ENCODE measurements around the gene AKAP1. TPM values are rescaled to one million over a fixed set of nuclear protein-coding genes. Genes with fewer than 3 reads are reported as not detected.

Gene AKAP1
- total RNA-seq, 2 experiments from 2014 or later, result 20.3 to 23.1 TPM

DNA sequence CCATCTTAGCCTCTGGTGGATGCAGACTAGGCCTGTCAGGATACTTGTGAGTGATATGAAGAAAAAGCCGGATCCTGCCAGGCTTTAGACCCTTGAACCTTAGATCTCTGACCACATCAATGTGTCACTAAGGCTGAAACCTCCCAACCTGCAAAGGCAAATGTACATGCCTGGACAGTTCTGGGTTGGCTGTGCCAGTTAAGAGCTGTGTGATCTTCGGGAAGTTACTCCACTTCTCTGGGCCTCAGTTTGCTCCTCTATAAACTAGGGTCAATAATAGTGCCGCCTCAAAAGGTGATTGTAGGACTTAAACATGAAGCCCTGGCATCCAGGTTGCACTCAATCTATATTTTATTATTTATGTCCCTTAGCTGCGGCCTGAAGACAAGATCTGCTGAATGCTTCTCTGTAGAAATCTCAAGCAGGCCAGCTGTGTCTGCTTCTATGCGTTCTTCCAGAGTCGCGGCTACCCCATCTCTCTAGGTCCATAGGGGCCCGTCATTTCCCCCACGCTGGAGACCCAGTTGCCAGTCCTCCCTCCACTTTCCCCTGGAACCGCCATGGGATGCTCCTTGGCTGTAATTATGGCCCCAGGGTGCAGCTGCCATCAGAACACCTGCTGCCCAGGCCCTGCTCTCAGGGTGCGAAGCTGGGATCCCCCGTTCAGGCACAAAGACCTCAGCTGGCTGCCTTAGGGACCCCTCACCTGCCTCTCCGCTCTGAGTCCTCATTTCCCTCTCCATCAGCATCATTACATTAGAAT, 50.2 kb downstream of the AKAP1 start:
- Mint-ChIP-seq H3K9me3 (no peaks in the 10 kb centered on the region), H3K4me1 (ENCODE audit: low read depth) (peaks cover 16% of the 10 kb centered on the region), H3K27me3 (no peaks in the 10 kb centered on the region), H3K4me3 (no peak overlapping the region), H3K27ac (no peak overlapping the region), H3K36me3 (ENCODE audit: low read depth) (no peaks in the 10 kb centered on the region)
- intact Hi-C loops (cut with DNase I, micrococcal nuclease), result no loop called here
- DNase-seq (no peak), ATAC-seq (ENCODE audit: poor library complexity) (no peak)
- no peaks in the 10 kb centered on the region for H3K27me3 ChIP-seq (ENCODE audit: control insufficient read depth in 1 of 2, insufficient read depth in 2 of 2, low read length in 2 of 2)
- ChIA-PET POLR2A (no interaction called here), CTCF (interaction anchor here (1.2 kb wide), 1 partner anchor 697 kb away, joined by 4 read pairs; no protein-coding TSS in a partner anchor)
- peaks cover 6% of the 10 kb centered on the region for H3K4me1 ChIP-seq (ENCODE audit: insufficient read depth, low read length)
- TF ChIP-seq, protein P1, sequence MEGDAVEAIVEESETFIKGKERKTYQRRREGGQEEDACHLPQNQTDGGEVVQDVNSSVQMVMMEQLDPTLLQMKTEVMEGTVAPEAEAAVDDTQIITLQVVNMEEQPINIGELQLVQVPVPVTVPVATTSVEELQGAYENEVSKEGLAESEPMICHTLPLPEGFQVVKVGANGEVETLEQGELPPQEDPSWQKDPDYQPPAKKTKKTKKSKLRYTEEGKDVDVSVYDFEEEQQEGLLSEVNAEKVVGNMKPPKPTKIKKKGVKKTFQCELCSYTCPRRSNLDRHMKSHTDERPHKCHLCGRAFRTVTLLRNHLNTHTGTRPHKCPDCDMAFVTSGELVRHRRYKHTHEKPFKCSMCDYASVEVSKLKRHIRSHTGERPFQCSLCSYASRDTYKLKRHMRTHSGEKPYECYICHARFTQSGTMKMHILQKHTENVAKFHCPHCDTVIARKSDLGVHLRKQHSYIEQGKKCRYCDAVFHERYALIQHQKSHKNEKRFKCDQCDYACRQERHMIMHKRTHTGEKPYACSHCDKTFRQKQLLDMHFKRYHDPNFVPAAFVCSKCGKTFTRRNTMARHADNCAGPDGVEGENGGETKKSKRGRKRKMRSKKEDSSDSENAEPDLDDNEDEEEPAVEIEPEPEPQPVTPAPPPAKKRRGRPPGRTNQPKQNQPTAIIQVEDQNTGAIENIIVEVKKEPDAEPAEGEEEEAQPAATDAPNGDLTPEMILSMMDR (IDR thresholded peaks at IDR 0.05), result no peak
- H3K4me3 ChIP-seq (ENCODE audit: low read length), result no peak overlapping the region
- H3K36me3 ChIP-seq (ENCODE audit: insufficient read depth, low read length), result no peaks in the 10 kb centered on the region
- peaks cover 0 to 3% of the 10 kb centered on the region in 2 experiments for H3K9me3 ChIP-seq (ENCODE audit: control insufficient read depth in 1 of 2, insufficient read depth in 1 of 2, low read length in 2 of 2)
- no peak overlapping the region for H3K27ac ChIP-seq (ENCODE audit: low read depth in 1 of 2, low read length in 2 of 2)

GRCh38 chr17:57135789-57136291, 50.8 kb downstream of the AKAP1 start:
- no peaks in the 10 kb centered on the region for H3K27me3 Mint-ChIP-seq
- ChIA-PET CTCF (interaction anchor here (1.2 kb wide), 1 partner anchor 697 kb away, joined by 4 read pairs; no protein-coding TSS in a partner anchor), POLR2A (no interaction called here)
- ATAC-seq (ENCODE audit: poor library complexity) (no peak), DNase-seq (no peak)
- TF ChIP-seq, protein P1 (IDR thresholded peaks at IDR 0.05), result no peak
- no peaks in the 10 kb centered on the region for H3K27me3 ChIP-seq (ENCODE audit: control insufficient read depth in 1 of 2, insufficient read depth in 2 of 2, low read length in 2 of 2)
- no peaks in the 10 kb centered on the region for H3K9me3 Mint-ChIP-seq
- H3K36me3 Mint-ChIP-seq (ENCODE audit: low read depth), result no peaks in the 10 kb centered on the region
- H3K4me1 ChIP-seq (ENCODE audit: insufficient read depth, low read length), result peaks cover 6% of the 10 kb centered on the region
- intact Hi-C loops (cut with DNase I, micrococcal nuclease), result no loop called here
- peaks cover 0 to 3% of the 10 kb centered on the region in 2 experiments for H3K9me3 ChIP-seq (ENCODE audit: control insufficient read depth in 1 of 2, insufficient read depth in 1 of 2, low read length in 2 of 2)
- peaks cover 14% of the 10 kb centered on the region for H3K4me1 Mint-ChIP-seq (ENCODE audit: low read depth)
- no peak overlapping the region for H3K4me3 ChIP-seq (ENCODE audit: low read length)
- H3K27ac ChIP-seq (ENCODE audit: low read depth in 1 of 2, low read length in 2 of 2), result no peak overlapping the region
- no peak overlapping the region for H3K27ac Mint-ChIP-seq
- H3K36me3 ChIP-seq (ENCODE audit: insufficient read depth, low read length), result no peaks in the 10 kb centered on the region
- H3K4me3 Mint-ChIP-seq, result no peak overlapping the region

- no peaks in the 10 kb centered on the region for H3K36me3 ChIP-seq (ENCODE audit: insufficient read depth, low read length)
- Mint-ChIP-seq H3K4me3 (no peak overlapping the region), H3K4me1 (ENCODE audit: low read depth) (peaks cover 10% of the 10 kb centered on the region), H3K27me3 (no peaks in the 10 kb centered on the region), H3K36me3 (ENCODE audit: low read depth) (no peaks in the 10 kb centered on the region), H3K9me3 (no peaks in the 10 kb centered on the region), H3K27ac (no peak overlapping the region)
- no peak overlapping the region for H3K4me3 ChIP-seq (ENCODE audit: low read length)
- no peak overlapping the region for H3K27ac ChIP-seq (ENCODE audit: low read depth in 1 of 2, low read length in 2 of 2)
- CTCF ChIA-PET, result interaction anchor here (1.2 kb wide), 1 partner anchor 696 kb away, joined by 4 read pairs; no protein-coding TSS in a partner anchor
- POLR2A ChIA-PET, result no interaction called here
- DNase-seq (no peak), ATAC-seq (ENCODE audit: poor library complexity) (no peak)
- H3K4me1 ChIP-seq (ENCODE audit: insufficient read depth, low read length), result peaks cover 6% of the 10 kb centered on the region
- H3K9me3 ChIP-seq (ENCODE audit: control insufficient read depth in 1 of 2, insufficient read depth in 1 of 2, low read length in 2 of 2), result peaks cover 0 to 3% of the 10 kb centered on the region in 2 experiments
- TF ChIP-seq, protein P1 (IDR thresholded peaks at IDR 0.05), result no peak
- no peaks in the 10 kb centered on the region for H3K27me3 ChIP-seq (ENCODE audit: control insufficient read depth in 1 of 2, insufficient read depth in 2 of 2, low read length in 2 of 2)
- intact Hi-C loops (cut with DNase I, micrococcal nuclease), result no loop called here
Measured at GRCh38 chr17:57136355-57136754, 51.3 kb downstream of the AKAP1 start.

Data from CD4-positive, alpha-beta T cell (primary cell).